ENCODE data around the gene BICDL1. TPM values are rescaled to one million over a fixed set of nuclear protein-coding genes. Genes with fewer than 3 reads are reported as not detected.
A peak's percentile ranks its signal among the peaks of the same experiment; 100 is the strongest.
"Not testable (repeated sequence)": the region's sequence is repeated elsewhere in the genome, so short reads cannot be mapped to it uniquely, and the experiment has no call there.

Gene BICDL1
- total RNA-seq, 4 donors from 2014 or later = 58.6 to 219 (median 61.6) TPM; not detected in 1

- no peak for ATAC-seq (ENCODE audit: low FRiP score)
- TF ChIP-seq CTCF (IDR thresholded peaks at IDR 0.05) = no peak
- no peak for DNase-seq (ENCODE audit: low spot score)
Observed at GRCh38 chr12:119957135-119957534, 31.9 kb upstream of the BICDL1 start.

- DNase-seq (ENCODE audit: low spot score) = no peak
- no peak for TF ChIP-seq CTCF (IDR thresholded peaks at IDR 0.05)
- ATAC-seq (ENCODE audit: low FRiP score) = no peak
Observed at GRCh38 chr12:119959435-119959834, 29.6 kb upstream of the BICDL1 start.

GRCh38 chr12:119964123-119964522, 24.9 kb upstream of the BICDL1 start:
- no peak for TF ChIP-seq CTCF (IDR thresholded peaks at IDR 0.05)
- DNase-seq (ENCODE audit: low spot score) (no peak), ATAC-seq (ENCODE audit: low FRiP score) (no peak)

GRCh38 chr12:119964929-119965328, 24.1 kb upstream of the BICDL1 start:
- DNase-seq (ENCODE audit: low spot score) (no peak), ATAC-seq (ENCODE audit: low FRiP score) (no peak)
- no peak for TF ChIP-seq CTCF (IDR thresholded peaks at IDR 0.05)

GRCh38 chr12:119980242-119980641, 8.8 kb upstream of the BICDL1 start:
- TF ChIP-seq CTCF (IDR thresholded peaks at IDR 0.05) = no peak
- ATAC-seq (ENCODE audit: low FRiP score) = no peak

GRCh38 chr12:119980702-119981101, 8.3 kb upstream of the BICDL1 start:
- not testable (repeated sequence) for DNase-seq (ENCODE audit: low spot score); ATAC-seq (ENCODE audit: low FRiP score)

More at GRCh38 chr12:119980242-119980641, 8.8 kb upstream of the BICDL1 start:
- no peak for DNase-seq (ENCODE audit: low spot score)

- TF ChIP-seq CTCF (IDR thresholded peaks at IDR 0.05) = no peak
- peak; percentile 12 for ATAC-seq (ENCODE audit: low FRiP score)
- no peak for DNase-seq (ENCODE audit: low spot score)
Observed at GRCh38 chr12:119989361-119989730, 310 bp downstream of the BICDL1 start.
